ENCODE measurements around the gene MICALL2.

DNA sequence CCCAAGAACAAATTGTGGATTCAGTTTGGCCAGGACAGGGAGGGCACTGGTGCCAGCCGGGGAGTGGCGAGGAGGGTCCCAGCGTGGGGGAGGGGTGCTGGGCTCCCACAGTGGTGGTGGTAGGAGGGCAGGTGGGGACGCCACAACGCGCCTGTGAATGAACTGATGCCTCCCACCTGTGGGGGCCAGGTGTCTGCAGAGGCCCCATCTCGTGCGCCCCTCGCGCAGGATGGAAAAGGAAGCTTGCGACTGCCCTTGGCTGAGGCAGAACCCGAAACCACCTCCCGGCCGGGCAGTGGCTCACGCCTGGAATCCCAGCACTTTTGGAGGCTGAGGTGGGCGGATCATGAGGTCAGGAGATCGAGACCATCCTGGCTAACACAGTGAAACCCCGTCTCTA lies 72.0 kb downstream of the MICALL2 start:
- TF ChIP-seq, protein P1, sequence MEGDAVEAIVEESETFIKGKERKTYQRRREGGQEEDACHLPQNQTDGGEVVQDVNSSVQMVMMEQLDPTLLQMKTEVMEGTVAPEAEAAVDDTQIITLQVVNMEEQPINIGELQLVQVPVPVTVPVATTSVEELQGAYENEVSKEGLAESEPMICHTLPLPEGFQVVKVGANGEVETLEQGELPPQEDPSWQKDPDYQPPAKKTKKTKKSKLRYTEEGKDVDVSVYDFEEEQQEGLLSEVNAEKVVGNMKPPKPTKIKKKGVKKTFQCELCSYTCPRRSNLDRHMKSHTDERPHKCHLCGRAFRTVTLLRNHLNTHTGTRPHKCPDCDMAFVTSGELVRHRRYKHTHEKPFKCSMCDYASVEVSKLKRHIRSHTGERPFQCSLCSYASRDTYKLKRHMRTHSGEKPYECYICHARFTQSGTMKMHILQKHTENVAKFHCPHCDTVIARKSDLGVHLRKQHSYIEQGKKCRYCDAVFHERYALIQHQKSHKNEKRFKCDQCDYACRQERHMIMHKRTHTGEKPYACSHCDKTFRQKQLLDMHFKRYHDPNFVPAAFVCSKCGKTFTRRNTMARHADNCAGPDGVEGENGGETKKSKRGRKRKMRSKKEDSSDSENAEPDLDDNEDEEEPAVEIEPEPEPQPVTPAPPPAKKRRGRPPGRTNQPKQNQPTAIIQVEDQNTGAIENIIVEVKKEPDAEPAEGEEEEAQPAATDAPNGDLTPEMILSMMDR (IDR thresholded peaks at IDR 0.05): no peak
- no peak for TF ChIP-seq POLR2A (IDR thresholded peaks at IDR 0.05)

Data from right lobe of liver (tissue), 4 donors.